Adrenal gland (tissue), 12 donors: ENCODE results near the gene NECTIN1. TPM values are rescaled to one million over a fixed set of nuclear protein-coding genes. Genes with fewer than 3 reads are reported as not detected.
A peak's percentile ranks its signal among the peaks of the same experiment; 100 is the strongest.

Source experiments
- DNase-seq, 7 donors: peaks; one replicate each; pipeline ENCODE4 v3.0.0-alpha.2; 2019 to 2020
- H3K27ac ChIP-seq, 5 donors: fragments of 200-600 bp; sonication (generic) in 4 of 5; 1 replicate in 3 of 5; 2 replicates in 2 of 5; pipeline versions ENCODE4 v1.5.1 to v1.8.0; 2016 to 2020; ENCODE audit warnings: mild to moderate bottlenecking in 1 of 5
- H3K27me3 ChIP-seq: fragments of 200-600 bp; 2 replicates; pipeline ENCODE4 v1.8.0; 2021
- H3K36me3 ChIP-seq, 2 donors: fragments of 200-600 bp; replicated peaks in 1 of 2; 1 replicate in 1 of 2; 2 replicates in 1 of 2; pipeline versions ENCODE4 v1.5.1 to v1.8.0; 2018 to 2022
- H3K4me1 ChIP-seq, 2 donors: fragments of 200-600 bp; replicated peaks in 1 of 2; 1 replicate in 1 of 2; 2 replicates in 1 of 2; pipeline versions ENCODE4 v1.5.1 to v1.8.0; 2018 to 2021
- H3K4me3 ChIP-seq, 4 donors: fragments of 200-600 bp; sonication (generic) in 3 of 4; one replicate each; pipeline ENCODE4 v1.5.1; 2016 to 2018
- H3K9me3 ChIP-seq, 3 donors: fragments of 200-600 bp; sonication (generic) in 1 of 3; replicated peaks in 1 of 3; 1 replicate in 2 of 3; 2 replicates in 1 of 3; pipeline versions ENCODE4 v1.5.1 to v1.8.0; 2016 to 2021
- POLR2A ChIP-seq, 2 donors: fragments of 450-650 bp; IDR thresholded peaks; one replicate each; pipeline ENCODE4 v1.6.1; 2017; ENCODE audit warnings: antibody characterized with exemption in 2 of 2, mild to moderate bottlenecking in 2 of 2, moderate library complexity in 1 of 2
- WGBS, 4 donors: extraction: QIAGEN DNeasy Blood & Tissue Kit in 2 of 4; methylation state at CpG; one replicate each; pipeline versions ENCODE4 v1.1.5 to v1.1.7; 2013 to 2017; 5-methylcytosine and 5-hydroxymethylcytosine counted together
- intact Hi-C, 2 donors: fragments of 100-400 bp; cut with DNase I; formaldehyde crosslinking; loops; one replicate each; pipeline versions ENCODE4 v1.14.1 to v1.15.0; 2022 to 2023
- polyA plus RNA-seq, 3 donors: library from polyadenylated mRNA; stranded (reverse); fragments of 200-250 nt in 2 of 3; fragments of 350-450 nt in 1 of 3; fragmentation: Illumina TruSeq in 1 of 3; extraction: RNeasy Lipid Tissue Mini Kit (QIAGEN cat#74804) in 1 of 3; gene quantifications; one replicate each; pipeline ENCODE4 v1.2.3, GENCODE V29; 2013 to 2014
- total RNA-seq, 9 donors: library from RNA; depleted of rRNA in 4 of 9; stranded (reverse); fragments of >200 nt in 4 of 9; fragments of 120-200 nt in 1 of 9; fragmentation: NEBNext Ultra II Directional in 1 of 9; extraction: Animal tissue kit (Norgen Biotek cat#: 25700) in 1 of 9; gene quantifications; one replicate each; pipeline versions ENCODE4 v1.1.0 to v1.2.4, GENCODE V29; 2013 to 2023
- TF ChIP-seq, protein P1 (sequence below), 6 experiments: fragments of 450-650 bp in 4 of 6; fragments of 200-600 bp in 2 of 6; sonication (generic) in 1 of 6; IDR thresholded peaks; 1 replicate in 5 of 6; 2 replicates in 1 of 6; pipeline versions ENCODE4 v1.5.1 to v1.8.0; 2016 to 2021; ENCODE audit warnings: antibody characterized with exemption in 6 of 6, mild to moderate bottlenecking in 2 of 6, moderate library complexity in 1 of 6
- donor health status: healthy with polysubstance abuse.
- donor health status: Bipolar disorder and iron deficiency.
- donor health status: DM: yes; HTN: yes; CAD: no.
- donor health status: DM: no; HTN: no; CAD: no.
- donor health status: DM: no; HTN: no; CAD: no.
- donor health status: DM: yes; HTN: yes; CAD: no.

NECTIN1 gene
- total and polyA plus RNA-seq, 12 donors = 1.6 to 19.6 (median 5.4) TPM

DNA sequence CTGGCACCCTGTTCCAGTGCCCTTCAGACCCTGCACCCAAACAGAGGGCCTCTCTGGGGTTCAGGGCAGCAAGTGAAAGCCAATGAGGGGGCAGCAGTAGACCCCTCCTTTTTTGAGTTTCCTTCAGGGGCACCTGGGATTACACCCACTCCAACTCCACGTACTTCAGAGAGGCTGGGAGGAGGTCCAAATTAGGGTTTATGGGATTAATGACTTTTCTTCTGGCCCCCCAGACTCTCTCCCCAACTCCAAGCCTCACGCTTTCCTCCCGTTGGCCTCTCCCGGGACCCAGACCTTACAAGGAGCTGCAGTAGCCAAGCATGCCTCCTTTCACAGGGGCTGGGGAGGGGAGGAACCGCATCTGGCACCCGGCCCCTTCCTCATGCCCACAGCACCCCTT, 101.7 kb downstream of the NECTIN1 start:
- 78 to 88% (median 85%) methylated on average over 6 of the region's 6 CpGs for WGBS, 4 donors
- Histone ChIP-seq H3K4me1 (peaks cover 6 to 8% of the 10 kb centered on the region in 2 donors), H3K27me3 (no peaks in the 10 kb centered on the region), H3K4me3 (no peak overlapping the region), H3K27ac (no peak overlapping the region), H3K9me3 (no peaks in the 10 kb centered on the region), H3K36me3 (no peaks in the 10 kb centered on the region)
- TF ChIP-seq, protein P1, sequence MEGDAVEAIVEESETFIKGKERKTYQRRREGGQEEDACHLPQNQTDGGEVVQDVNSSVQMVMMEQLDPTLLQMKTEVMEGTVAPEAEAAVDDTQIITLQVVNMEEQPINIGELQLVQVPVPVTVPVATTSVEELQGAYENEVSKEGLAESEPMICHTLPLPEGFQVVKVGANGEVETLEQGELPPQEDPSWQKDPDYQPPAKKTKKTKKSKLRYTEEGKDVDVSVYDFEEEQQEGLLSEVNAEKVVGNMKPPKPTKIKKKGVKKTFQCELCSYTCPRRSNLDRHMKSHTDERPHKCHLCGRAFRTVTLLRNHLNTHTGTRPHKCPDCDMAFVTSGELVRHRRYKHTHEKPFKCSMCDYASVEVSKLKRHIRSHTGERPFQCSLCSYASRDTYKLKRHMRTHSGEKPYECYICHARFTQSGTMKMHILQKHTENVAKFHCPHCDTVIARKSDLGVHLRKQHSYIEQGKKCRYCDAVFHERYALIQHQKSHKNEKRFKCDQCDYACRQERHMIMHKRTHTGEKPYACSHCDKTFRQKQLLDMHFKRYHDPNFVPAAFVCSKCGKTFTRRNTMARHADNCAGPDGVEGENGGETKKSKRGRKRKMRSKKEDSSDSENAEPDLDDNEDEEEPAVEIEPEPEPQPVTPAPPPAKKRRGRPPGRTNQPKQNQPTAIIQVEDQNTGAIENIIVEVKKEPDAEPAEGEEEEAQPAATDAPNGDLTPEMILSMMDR (IDR thresholded peaks at IDR 0.05) = no peak
- TF ChIP-seq POLR2A (IDR thresholded peaks at IDR 0.05) = no peak
- intact Hi-C loops = no loop called here
- DNase-seq = no peak

DNA sequence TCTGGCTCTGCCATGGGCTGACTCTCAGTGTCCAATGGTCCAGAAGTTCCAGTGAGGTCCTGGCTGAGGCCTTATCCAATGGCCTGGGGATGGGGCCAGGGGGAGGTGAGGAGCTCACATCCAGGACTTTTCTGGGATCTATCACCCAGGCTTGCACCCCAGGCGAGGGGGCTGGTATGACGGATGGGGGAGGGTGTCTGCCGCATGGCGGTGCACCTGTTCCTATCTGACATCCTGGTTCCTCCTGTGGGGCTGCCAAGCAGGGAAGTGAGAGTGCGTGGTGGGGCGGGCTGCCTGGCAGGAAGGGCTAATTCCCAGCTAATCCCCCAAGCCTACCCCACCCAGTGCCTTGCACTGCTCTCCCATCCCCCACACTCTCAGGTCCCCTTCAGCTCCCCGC, 102.1 kb downstream of the NECTIN1 start:
- no peak for DNase-seq
- WGBS, 4 donors = 80 to 100% (median 85%) methylated on average over 1 to 7 of the region's 7 CpGs
- TF ChIP-seq, protein P1 (IDR thresholded peaks at IDR 0.05) = no peak
- TF ChIP-seq POLR2A (IDR thresholded peaks at IDR 0.05) = no peak
- no peaks in the 10 kb centered on the region for H3K9me3 ChIP-seq
- no peaks in the 10 kb centered on the region for H3K36me3 ChIP-seq
- no peak overlapping the region for H3K27ac ChIP-seq
- peaks cover 6 to 8% of the 10 kb centered on the region in 2 donors for H3K4me1 ChIP-seq
- no peak overlapping the region for H3K4me3 ChIP-seq
- no peaks in the 10 kb centered on the region for H3K27me3 ChIP-seq
- intact Hi-C loops = no loop called here

DNA sequence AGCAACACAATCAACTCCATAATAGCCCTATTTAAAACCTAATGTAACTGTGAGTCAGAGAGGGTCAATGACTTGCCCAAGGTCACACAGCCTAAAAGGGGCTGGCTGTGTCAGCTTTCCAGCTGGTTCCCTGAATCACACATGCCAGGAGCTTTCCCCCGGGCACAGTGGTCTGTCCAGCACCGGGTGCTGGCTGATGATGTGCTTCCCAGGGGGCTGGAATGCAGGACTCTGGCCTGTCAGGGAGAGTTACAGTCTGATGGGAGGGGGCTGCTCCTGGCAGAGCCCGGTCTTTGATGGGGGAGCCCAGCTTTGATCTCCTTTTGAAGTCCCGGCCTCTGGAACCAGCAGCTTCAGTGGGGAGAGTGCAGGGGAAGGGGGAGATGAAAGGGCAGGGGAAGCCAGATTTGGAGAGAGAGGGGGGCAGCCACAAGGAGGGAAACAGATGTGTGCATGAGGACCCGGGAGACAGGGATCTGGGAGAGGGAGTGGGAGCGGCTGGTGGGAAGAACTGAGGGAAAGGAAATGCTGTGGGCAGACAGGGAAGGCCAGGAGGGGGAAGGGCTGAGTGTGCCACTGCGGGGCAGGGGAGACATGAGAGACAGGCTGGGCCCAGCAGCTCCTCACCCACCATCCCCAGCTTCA, 102.7 kb downstream of the NECTIN1 start:
- 31 to 44% (median 40%) methylated on average over 6 to 7 of the region's 7 CpGs for WGBS, 4 donors
- Histone ChIP-seq H3K36me3 (no peaks in the 10 kb centered on the region), H3K27ac (no peak overlapping the region), H3K9me3 (no peaks in the 10 kb centered on the region), H3K4me3 (no peak overlapping the region), H3K27me3 (no peaks in the 10 kb centered on the region), H3K4me1 (peaks cover 6 to 8% of the 10 kb centered on the region in 2 donors)
- peak in 4 of 7 donors; percentile 36 to 52 (median 46) for DNase-seq
- intact Hi-C loops = no loop called here
- TF ChIP-seq, protein P1 (IDR thresholded peaks at IDR 0.05) = no peak
- TF ChIP-seq POLR2A (IDR thresholded peaks at IDR 0.05) = no peak

DNA sequence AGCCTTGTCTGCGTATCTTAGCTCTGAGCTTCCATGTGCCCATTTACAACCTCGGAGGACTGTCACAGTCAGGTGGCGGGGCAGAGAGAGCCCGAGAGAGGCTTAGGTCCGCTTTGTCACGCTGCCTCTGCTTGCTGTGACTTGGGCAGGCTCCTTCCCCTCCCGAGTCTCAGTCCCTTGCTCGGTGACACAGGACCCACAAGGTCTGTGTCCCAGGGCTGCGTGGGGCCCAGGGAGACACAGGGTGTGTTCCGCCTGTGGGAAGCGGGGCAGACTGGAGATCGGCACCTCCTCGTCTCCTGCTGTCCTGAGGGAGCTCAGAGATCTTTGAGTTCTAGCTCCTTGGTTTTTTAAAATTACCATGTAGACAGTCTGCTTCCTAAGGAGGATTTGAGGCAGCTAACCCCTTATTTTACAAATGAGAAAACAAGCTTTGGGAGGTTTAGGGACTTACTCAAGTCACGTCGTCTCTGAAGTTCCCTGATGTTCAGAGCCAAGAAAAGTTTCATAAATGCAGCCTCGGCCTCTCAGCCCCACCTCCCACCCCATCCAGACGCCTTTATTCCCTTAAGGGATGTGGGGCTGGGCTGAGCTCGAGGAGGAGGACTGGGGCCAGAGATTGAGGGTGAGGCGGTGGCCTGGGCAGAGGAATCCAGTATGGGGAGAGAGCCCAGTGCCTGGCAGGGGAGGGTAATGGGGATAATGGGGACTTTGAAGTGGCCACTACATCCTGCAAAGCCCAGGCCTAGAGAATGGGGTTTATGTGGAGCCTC, 103.6 kb downstream of the NECTIN1 start:
- TF ChIP-seq, protein P1 (IDR thresholded peaks at IDR 0.05) = no peak
- no peak for TF ChIP-seq POLR2A (IDR thresholded peaks at IDR 0.05)
- Histone ChIP-seq H3K27ac (no peak overlapping the region), H3K36me3 (no peaks in the 10 kb centered on the region), H3K27me3 (no peaks in the 10 kb centered on the region), H3K9me3 (no peaks in the 10 kb centered on the region), H3K4me1 (peaks cover 6 to 8% of the 10 kb centered on the region in 2 donors), H3K4me3 (no peak overlapping the region)
- 76 to 81% (median 78%) methylated on average over 15 to 19 of the region's 19 CpGs for WGBS, 4 donors
- DNase-seq = no peak
- intact Hi-C loops = no loop called here
